HG03108 (cell line): ENCODE data around the gene MYO18A.

Experiments used
- ATAC-seq: cut with Tn5 transposase; IDR thresholded peaks from one replicate; pipeline ENCODE4 v1.9.1; 2021; ENCODE audit warnings: moderate library complexity; ENCODE audit not compliant: unreplicated experiment

Gene MYO18A

DNA sequence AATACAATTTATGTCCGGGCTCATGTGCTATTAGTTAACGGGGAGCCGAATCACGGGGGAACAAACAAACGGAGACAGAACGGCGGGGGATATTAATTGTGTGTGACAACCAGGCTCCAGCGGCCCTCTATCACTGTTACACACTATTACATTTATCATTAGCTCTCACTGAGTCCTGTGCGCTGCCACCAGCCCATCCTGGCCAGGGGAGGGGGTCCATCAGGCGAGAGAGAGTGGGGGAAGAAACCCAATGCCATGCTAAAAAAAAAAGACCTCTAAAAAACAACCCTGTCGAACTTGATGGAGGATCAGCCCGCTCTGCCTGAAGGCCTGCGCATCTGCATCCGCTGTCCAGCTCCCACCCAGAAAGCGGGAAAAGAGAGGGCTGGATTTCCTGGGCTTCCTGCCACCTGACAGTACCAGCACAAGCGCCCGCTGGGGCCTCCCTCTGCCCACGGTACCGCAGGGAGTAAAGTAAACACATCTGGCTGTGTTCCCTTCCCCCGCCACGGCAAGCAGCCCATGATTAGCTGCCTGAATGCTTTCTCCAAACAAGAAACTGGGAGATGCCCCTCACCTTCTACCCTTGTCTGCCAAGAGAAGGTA is 95.6 kb downstream of the MYO18A start:
- no peak for ATAC-seq

GRCh38 chr17:29080965-29081364 is 99.2 kb downstream of the MYO18A start:
- no peak for ATAC-seq

DNA sequence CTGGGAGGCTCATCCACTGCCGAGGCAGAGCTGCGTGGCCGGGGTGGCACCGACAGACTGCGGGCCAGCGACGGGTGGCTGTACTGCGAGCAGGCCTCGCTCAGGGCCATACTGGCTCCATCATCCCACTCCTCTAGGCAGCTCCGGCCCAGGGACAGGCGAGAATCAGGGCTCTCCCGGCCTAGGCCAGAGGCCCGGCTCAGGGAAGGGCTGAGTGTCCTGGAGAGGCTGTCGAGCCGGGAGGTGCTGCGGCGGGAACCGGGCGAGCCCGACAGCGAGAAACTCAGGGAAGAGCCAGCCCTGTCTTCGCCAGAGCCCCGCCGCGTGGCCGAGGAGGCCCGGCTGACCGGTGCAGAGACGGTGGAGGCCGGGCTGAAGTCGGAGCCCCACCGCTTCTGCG is 99.9 kb downstream of the MYO18A start:
- no peak for ATAC-seq

DNA sequence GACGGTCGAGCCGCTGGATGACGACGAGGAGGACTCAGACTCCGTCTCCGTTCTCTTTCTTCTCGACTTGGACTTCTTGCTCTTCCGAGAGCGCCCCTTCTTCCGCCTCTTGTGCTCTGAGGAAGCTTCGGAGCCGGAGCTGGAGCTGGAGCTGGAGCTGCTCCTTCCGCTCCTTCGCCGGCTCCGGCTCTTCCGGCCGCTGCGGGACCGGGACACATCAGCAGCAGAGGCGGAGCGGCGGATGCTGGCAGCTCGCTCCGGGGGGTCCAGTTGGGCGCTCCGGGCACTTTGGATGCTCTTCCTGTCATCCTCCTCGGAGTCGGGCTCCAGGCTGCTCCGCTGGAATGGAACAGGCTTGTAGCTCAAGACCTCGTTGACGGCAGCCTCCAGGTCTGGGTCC is 100.3 kb downstream of the MYO18A start:
- ATAC-seq = no peak

DNA sequence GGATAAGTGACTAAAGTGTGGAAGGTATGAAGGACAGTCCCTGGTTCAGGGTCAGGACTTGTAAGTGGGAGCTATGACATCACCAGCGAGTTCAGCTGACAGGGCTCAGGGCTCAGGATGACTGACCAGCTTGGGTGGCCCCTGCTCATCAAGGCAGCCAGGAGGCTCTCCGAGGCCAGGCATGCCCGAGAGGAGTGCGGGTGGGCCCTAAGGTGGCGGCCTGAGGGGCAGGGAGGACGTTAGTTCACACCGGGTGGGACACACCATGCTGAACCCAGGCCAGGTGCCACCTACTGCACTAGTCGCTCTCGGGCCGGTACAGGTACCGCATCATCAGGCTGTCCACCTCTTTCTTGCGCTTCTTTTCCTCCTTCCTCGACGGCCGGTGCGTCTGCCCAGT is 100.8 kb downstream of the MYO18A start:
- ATAC-seq = no peak

DNA sequence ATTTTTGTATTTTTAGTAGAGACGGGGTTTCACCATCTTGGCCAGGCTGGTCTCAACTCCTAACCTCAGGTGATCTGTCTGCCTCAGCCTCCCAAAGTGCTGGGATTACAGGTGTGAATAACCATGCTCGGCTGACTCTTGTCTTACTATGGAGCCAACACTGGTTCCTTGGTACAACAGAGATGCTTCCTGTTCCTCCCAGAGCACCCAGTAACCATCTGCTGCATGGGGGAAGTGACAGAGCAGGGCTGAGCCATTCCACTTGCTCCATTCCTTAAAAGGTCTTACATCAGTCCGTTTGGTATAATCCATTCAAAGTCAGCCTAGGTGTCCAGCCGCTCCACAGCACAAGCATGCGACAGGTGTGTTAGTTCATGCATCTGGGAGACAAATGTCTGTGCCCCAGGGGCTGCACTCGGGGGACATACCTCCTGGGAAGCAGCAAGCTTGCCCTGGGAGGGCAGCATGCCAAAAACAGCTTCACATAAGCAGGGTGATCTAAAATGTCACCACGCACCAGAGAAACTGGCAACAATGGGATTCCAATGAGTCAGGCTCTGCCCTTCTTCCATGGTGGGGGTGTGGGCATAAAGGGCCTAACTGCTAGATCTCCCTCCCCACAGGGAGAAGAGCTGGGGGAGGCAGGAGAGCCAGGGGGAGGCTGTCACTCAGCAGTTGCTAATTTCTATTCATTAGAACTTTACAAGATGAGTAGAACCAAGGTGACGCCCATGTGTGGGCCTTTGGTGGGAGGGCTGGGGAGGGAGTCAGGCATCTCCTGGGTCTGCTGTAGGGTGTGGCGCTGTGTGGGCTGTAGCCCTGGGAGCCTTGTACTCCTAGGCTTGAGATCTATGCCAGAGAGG is 101.8 kb downstream of the MYO18A start:
- ATAC-seq = no peak

DNA sequence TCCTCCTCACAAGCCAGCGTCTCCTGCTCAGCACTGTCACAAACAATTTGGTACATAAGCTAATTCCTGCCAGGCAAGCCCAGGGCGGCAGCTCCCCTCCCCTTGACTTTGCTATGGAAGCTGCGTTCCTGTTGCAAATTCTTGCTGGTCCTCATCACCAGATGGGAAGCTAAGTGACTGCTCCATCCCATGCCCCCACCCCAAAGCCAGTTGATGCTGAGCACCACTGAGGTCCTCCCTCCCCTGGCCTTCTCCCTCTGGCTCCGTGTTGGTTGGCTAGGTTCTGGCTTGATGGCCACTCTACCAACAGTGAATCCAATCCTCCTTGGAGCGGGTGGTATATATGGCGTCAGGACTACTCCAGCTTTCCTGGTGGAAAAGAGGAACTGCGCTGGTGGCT is 102.9 kb downstream of the MYO18A start:
- no peak for ATAC-seq

DNA sequence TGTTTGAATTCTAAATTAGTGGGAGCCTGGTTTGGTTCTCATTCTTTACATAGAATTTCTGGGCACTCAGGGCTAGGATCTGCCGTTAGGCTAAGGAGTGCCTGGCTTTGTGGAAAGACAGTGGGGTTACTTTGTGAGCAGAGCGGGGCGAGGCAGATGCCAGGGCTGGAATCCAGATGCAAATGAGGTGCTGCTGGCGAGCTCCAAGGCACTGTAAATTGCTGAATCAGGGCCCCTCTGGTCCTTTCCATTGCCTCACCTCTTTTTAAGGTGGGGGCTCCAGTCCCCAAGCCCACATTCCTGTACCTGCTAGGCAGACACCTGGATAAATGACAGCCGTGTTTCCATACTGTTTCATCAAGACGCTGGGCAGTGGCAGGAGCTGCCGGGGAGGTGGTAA is 103.5 kb downstream of the MYO18A start:
- ATAC-seq = no peak

GRCh38 chr17:29076087-29076486 is 104.1 kb downstream of the MYO18A start:
- no peak for ATAC-seq

GRCh38 chr17:29074488-29074887 is 105.7 kb downstream of the MYO18A start:
- no peak for ATAC-seq

GRCh38 chr17:29073520-29073919 is 106.7 kb downstream of the MYO18A start:
- no peak for ATAC-seq

DNA sequence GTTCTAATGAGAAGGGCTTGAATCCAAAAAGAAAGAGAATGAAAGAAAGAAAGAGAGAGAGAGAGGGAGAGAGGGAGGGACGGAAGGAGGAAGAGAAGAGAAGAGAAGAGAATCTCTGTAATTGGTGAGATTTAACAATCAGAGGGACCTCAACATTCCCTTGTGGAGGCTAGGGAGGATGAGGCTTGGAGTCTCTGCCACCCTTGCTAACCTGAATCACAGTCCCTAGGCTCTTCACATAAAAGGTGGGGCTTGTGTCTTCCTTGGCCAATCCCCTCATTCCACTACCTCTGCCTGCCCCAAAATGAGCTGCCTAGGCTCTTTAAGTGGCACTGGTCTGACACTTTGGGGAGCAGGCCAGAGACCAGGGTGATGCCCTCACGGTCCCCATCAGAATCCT is 107.2 kb downstream of the MYO18A start:
- no peak for ATAC-seq

DNA sequence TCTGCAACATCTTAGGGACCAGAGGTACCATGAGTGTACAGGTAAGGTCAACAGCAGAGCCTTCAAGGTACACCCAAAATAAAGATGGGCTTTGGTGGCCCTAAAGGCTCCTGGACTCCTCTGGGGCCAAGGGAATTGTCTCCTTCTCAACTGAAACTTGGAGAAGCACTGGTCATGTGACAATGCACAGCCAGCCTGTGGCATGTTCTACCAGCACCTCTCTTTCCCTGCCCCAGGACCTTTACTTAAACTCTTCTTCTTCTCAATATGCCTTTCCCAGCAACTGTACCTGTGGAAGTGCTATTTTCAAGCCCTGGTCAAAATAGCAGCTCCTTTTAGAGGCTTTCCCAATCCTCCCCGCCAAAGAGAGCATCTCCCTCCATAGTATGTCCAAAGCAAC is 108.9 kb downstream of the MYO18A start:
- ATAC-seq = no peak

- no peak for ATAC-seq
Measured at GRCh38 chr17:29070781-29071180, 109.4 kb downstream of the MYO18A start.

- ATAC-seq = no peak
Measured at GRCh38 chr17:29070308-29070707, 109.9 kb downstream of the MYO18A start.

- ATAC-seq = no peak
Measured at GRCh38 chr17:29069526-29070041, 110.6 kb downstream of the MYO18A start.

GRCh38 chr17:29068818-29069217 is 111.4 kb downstream of the MYO18A start:
- ATAC-seq = no peak

DNA sequence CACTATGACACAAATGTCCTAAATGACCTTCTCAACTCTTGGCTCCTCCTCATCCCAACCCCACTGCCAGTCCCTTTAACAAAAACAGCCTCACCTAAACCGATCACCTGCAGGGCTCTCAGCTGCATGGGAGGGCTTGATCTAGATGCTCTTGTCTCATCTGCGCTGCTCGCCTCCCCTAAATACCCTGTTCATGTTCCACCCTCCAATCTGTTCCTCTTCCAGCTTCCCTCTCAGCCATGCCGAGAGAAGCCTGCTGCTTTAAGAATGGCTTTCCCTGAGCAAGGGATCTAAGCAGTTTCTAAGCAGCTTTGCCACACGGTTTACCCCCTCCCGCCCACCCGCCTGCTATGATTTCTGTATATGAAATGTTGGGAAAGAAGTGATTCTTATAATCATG is 113.6 kb downstream of the MYO18A start:
- no peak for ATAC-seq

DNA sequence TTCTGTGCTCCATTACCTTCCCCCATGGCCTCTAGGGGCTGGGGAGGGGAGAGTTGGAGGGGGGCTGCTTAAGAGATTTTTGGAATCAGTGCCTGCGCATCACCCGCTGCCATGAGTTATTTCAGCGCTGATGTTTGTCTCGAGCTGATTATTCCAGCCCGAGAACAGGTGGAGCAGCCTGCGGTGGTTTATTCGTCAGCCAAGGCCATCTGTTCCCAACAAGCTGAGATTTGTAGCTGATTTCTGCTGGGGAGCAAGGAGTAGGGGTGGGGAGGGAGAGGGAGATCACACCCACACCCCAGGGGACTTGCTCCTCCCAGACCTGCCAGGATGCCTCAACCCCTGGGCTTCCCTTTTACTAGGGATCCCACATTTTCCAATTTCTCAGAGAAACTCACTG is 114.2 kb downstream of the MYO18A start:
- ATAC-seq = no peak

DNA sequence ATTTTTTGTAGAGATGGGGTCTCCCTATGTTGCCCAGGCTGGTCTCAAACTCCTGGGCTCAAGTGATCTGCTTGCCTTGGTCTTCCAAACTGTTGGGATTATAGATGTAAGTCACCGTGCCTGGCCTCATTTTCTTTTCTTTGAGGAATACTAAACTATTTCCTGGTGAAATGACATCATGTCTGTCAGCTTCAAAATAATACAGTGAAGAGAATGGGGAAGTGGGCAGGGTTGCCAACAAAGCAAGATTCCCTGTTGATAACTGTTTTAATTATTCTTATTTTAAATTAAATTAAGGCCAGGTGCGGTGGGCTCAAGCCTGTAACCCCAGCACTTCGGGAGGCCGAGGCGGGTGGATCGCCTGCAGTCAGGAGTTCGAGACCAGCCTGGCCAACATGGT is 116.2 kb downstream of the MYO18A start:
- no peak for ATAC-seq

GRCh38 chr17:29062215-29062614 is 118.0 kb downstream of the MYO18A start:
- no peak for ATAC-seq

- ATAC-seq = no peak
Measured at GRCh38 chr17:29061036-29061435, 119.2 kb downstream of the MYO18A start.
